ENCODE results near the gene PHLDB2. TPM values are rescaled to one million over a fixed set of nuclear protein-coding genes. Genes with fewer than 3 reads are reported as not detected.
A peak's percentile ranks its signal among the peaks of the same experiment; 100 is the strongest.

PHLDB2 gene
- total and polyA plus RNA-seq, 11 donors, result 59.0 to 280 (median 115) TPM

GRCh38 chr3:112013058-112013783 is 154.2 kb downstream of the PHLDB2 start:
- peak overlapping the region in 11 of 12 donors; percentile 7 to 77 (median 65) for H3K27ac ChIP-seq
- peak; percentile 58 to 91 (median 82) for ATAC-seq
- DNase-seq, result peak; percentile 60 to 74 (median 70)

GRCh38 chr3:112013784-112014143 is 154.7 kb downstream of the PHLDB2 start:
- TF ChIP-seq POLR2A (IDR thresholded peaks at IDR 0.05), result no peak
- peak in 1 of 12 donors; percentile 4 for TF ChIP-seq CTCF (IDR thresholded peaks at IDR 0.05)
- intact Hi-C loops (cut with DNase I), result loop anchor here in 4 of 10 donors (1.0 to 5.0 kb wide), 6 partner anchors 24 to 345 kb away; partner anchors contain the start of gene ABHD10 (in 1 of the 4)
- no peak overlapping the region for H3K4me3 ChIP-seq

More at GRCh38 chr3:112013058-112013783, 154.2 kb downstream of the PHLDB2 start:
- peaks cover 0 to 40% (median 20%) of the 10 kb centered on the region in 12 donors for H3K4me1 ChIP-seq
- no peaks in the 10 kb centered on the region for H3K36me3 ChIP-seq
- no peaks in the 10 kb centered on the region for H3K27me3 ChIP-seq
- no peaks in the 10 kb centered on the region for H3K9me3 ChIP-seq
- intact Hi-C loops (cut with DNase I), result loop anchor here in 4 of 10 donors (1.0 to 5.0 kb wide), 6 partner anchors 24 to 344 kb away; partner anchors contain the start of gene ABHD10 (in 1 of the 4)
- WGBS, 4 donors, result 30 to 35% (median 32%) methylated on average over 19 of the region's 19 CpGs
- TF ChIP-seq POLR2A (IDR thresholded peaks at IDR 0.05), result no peak
- TF ChIP-seq CTCF (IDR thresholded peaks at IDR 0.05), result peak; percentile 64 to 85 (median 76)
- no peak overlapping the region for H3K4me3 ChIP-seq

GRCh38 chr3:112017091-112017490 is 158.0 kb downstream of the PHLDB2 start:
- H3K27me3 ChIP-seq, result no peaks in the 10 kb centered on the region
- DNase-seq (no peak), ATAC-seq (no peak)
- H3K4me1 ChIP-seq, result peaks cover 0 to 18% (median 12%) of the 10 kb centered on the region in 12 donors
- peaks cover 0 to 6% (median 0%) of the 10 kb centered on the region in 12 donors for H3K9me3 ChIP-seq
- H3K36me3 ChIP-seq, result no peaks in the 10 kb centered on the region
- intact Hi-C loops (cut with DNase I), result loop anchor here in 1 of 10 donors (2.0 kb wide), 1 partner anchor 350 kb away; no protein-coding TSS in a partner anchor
- no peak overlapping the region for H3K27ac ChIP-seq
- H3K4me3 ChIP-seq, result no peak overlapping the region
- TF ChIP-seq CTCF (IDR thresholded peaks at IDR 0.05) (no peak), POLR2A (IDR thresholded peaks at IDR 0.05) (no peak)

More at GRCh38 chr3:112013784-112014143, 154.7 kb downstream of the PHLDB2 start:
- Histone ChIP-seq H3K27ac (peak overlapping the region in 1 of 12 donors; percentile 73), H3K36me3 (no peaks in the 10 kb centered on the region), H3K9me3 (no peaks in the 10 kb centered on the region), H3K4me1 (peaks cover 0 to 40% (median 19%) of the 10 kb centered on the region in 12 donors), H3K27me3 (no peaks in the 10 kb centered on the region)
- no peak for DNase-seq
- ATAC-seq, result peak in 1 of 4 donors; percentile 7
- WGBS, 4 donors, result 58 to 63% (median 62%) methylated on average over 5 of the region's 5 CpGs

- DNase-seq (no peak), ATAC-seq (no peak)
- TF ChIP-seq CTCF (IDR thresholded peaks at IDR 0.05) (no peak), POLR2A (IDR thresholded peaks at IDR 0.05) (no peak)
- intact Hi-C loops (cut with DNase I), result loop anchor here in 1 of 10 donors (2.0 kb wide), 1 partner anchor 302 kb away; no protein-coding TSS in a partner anchor
- WGBS, 4 donors, result 97 to 98% (median 97%) methylated on average over 4 of the region's 4 CpGs
- no peak overlapping the region for H3K27ac ChIP-seq
- no peak overlapping the region for H3K4me3 ChIP-seq
- peaks cover 0 to 6% (median 0%) of the 10 kb centered on the region in 12 donors for H3K9me3 ChIP-seq
- no peaks in the 10 kb centered on the region for H3K36me3 ChIP-seq
- peaks cover 0 to 4% (median 0%) of the 10 kb centered on the region in 12 donors for H3K4me1 ChIP-seq
- H3K27me3 ChIP-seq, result no peaks in the 10 kb centered on the region
These were observed 159.6 kb downstream of the PHLDB2 start for GRCh38 chr3:112018712-112019111.

All from heart left ventricle (tissue), 16 donors.